Measurements from ENCODE around the gene METTL16. TPM values are rescaled to one million over a fixed set of nuclear protein-coding genes. Genes with fewer than 3 reads are reported as not detected.

Gene METTL16
- total RNA-seq, 1 experiment from 2014 or later = 37.6 TPM

DNA sequence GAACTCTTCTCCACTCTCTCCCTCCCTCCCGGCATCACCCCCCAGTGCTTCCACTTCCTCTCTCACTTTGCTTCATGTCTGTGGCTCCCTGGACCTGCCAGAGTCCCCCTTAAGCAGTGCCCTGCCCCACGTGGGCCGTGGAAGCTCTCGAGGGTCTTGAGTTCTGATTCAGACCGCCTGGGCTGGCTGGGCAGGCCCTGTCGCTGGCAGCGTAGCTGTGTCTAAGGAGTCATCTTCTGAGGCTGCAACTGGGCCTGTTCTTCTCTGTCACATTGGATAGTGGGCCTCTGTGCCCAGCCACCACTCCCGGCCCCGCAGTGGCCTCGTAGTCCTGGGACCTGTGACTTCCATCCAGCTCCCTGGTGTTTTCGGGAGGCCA lies 141.5 kb downstream of the METTL16 start:
- Histone ChIP-seq H3K4me1 (ENCODE audit: control insufficient read depth in 1 of 2, insufficient read depth in 2 of 2, low read length in 2 of 2) (no peaks in the 10 kb centered on the region), H3K27me3 (ENCODE audit: insufficient read depth, low read length) (no peaks in the 10 kb centered on the region), H3K4me3 (replicated peaks in 1 of 2; ENCODE audit: low read depth in 1 of 2, low read length in 2 of 2) (no peak overlapping the region), H3K36me3 (ENCODE audit: control insufficient read depth in 1 of 2, insufficient read depth in 2 of 2, low read length in 2 of 2) (peaks cover 0 to 2% of the 10 kb centered on the region in 2 experiments; a peak in 3 of 4 replicates), H3K4me2 (ENCODE audit: low read length) (no peak overlapping the region), H3K79me2 (ENCODE audit: insufficient read depth, low read length) (no peaks in the 10 kb centered on the region), H2AFZ (ENCODE audit: low read depth, low read length, poor library complexity, severe bottlenecking) (no peak overlapping the region), H3K9ac (ENCODE audit: low read length) (no peak overlapping the region), H3K9me3 (ENCODE audit: control insufficient read depth in 1 of 2, insufficient read depth in 1 of 2, low read depth in 1 of 2, low read length in 2 of 2) (no peaks in the 10 kb centered on the region), H3K27ac (ENCODE audit: low read depth, low read length) (no peak overlapping the region), H3K9me2 (ENCODE audit: insufficient read depth) (no peaks in the 10 kb centered on the region), H4K20me1 (ENCODE audit: insufficient read depth) (no peaks in the 10 kb centered on the region)
- DNase-seq (ENCODE audit: low read depth, low spot score) (no peak), ATAC-seq (no peak)
- ChIA-PET POLR2A (no interaction called here), RAD21 (ENCODE audit: low non-redundant PET in 1 of 2, low total read pairs in 2 of 2, uncharacterized antibody in 2 of 2, unreplicated experiment in 2 of 2) (no interaction called here), CTCF (interaction anchor here (1.4 to 3.6 kb wide), 3 partner anchors 12 to 46 kb away, joined by 4 to 12 read pairs (median 6); no protein-coding TSS in a partner anchor)
- TF ChIP-seq CEBPB (IDR thresholded peaks at IDR 0.05; ENCODE audit: low read depth) (no peak), ZFX (IDR thresholded peaks at IDR 0.05) (no peak)
- BruUV-seq (replicated peaks) = no TSS peak
- intact Hi-C loops (cut with micrococcal nuclease) = no loop called here

DNA sequence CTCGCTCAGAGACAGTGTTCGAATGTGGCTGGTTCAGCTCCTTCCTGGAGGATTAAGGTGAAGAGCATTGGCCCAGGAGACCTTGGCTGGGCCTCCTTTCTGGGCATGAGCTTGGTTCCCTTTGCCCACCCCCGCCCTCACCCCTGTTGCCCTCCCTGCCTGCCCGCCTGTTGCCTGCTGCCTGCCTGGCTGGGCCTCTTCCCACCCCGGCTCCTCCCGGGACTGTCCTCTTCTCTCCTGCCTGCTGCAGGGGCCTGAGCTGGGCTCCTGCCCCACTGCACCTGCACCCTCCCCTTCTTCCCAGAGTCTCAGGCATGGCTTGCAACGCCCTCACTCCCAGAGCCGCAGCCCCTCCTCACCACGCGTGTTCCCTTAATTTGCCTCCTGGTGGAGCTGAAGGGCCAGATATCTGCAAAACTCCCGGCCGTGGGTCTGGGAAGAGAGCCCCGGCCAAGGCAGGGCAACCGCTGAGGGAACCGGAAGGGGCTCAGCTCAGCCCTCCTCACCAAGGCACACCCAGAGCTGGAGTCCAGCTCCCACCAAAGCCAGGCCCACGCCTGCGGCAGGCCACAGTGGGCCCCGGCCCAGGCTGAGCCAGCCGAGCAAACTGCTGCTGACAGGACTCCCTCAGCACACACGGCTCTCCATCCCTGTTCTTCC lies 142.0 kb downstream of the METTL16 start:
- POLR2A ChIA-PET = no interaction called here
- DNase-seq (ENCODE audit: low read depth, low spot score) (no peak), ATAC-seq (peak; percentile 51)
- Histone ChIP-seq H3K79me2 (ENCODE audit: insufficient read depth, low read length) (no peaks in the 10 kb centered on the region), H3K36me3 (ENCODE audit: control insufficient read depth in 1 of 2, insufficient read depth in 2 of 2, low read length in 2 of 2) (no peaks in the 10 kb centered on the region; a peak in 3 of 4 replicates), H3K4me1 (ENCODE audit: control insufficient read depth in 1 of 2, insufficient read depth in 2 of 2, low read length in 2 of 2) (no peaks in the 10 kb centered on the region), H3K9me2 (ENCODE audit: insufficient read depth) (no peaks in the 10 kb centered on the region), H3K4me2 (ENCODE audit: low read length) (no peak overlapping the region), H3K27ac (ENCODE audit: low read depth, low read length) (no peak overlapping the region), H3K4me3 (replicated peaks in 1 of 2; ENCODE audit: low read depth in 1 of 2, low read length in 2 of 2) (no peak overlapping the region), H2AFZ (ENCODE audit: low read depth, low read length, poor library complexity, severe bottlenecking) (no peak overlapping the region), H3K9me3 (ENCODE audit: control insufficient read depth in 1 of 2, insufficient read depth in 1 of 2, low read depth in 1 of 2, low read length in 2 of 2) (no peaks in the 10 kb centered on the region), H3K27me3 (ENCODE audit: insufficient read depth, low read length) (no peaks in the 10 kb centered on the region), H4K20me1 (ENCODE audit: insufficient read depth) (no peaks in the 10 kb centered on the region), H3K9ac (ENCODE audit: low read length) (no peak overlapping the region)
- RAD21 ChIA-PET (ENCODE audit: low non-redundant PET in 1 of 2, low total read pairs in 2 of 2, uncharacterized antibody in 2 of 2, unreplicated experiment in 2 of 2) = no interaction called here
- TF ChIP-seq SIN3A (IDR thresholded peaks at IDR 0.05; ENCODE audit: low read depth) = no peak
- TF ChIP-seq, protein P1, sequence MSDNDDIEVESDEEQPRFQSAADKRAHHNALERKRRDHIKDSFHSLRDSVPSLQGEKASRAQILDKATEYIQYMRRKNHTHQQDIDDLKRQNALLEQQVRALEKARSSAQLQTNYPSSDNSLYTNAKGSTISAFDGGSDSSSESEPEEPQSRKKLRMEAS (IDR thresholded peaks at IDR 0.05) = no peak
- TF ChIP-seq EGR1 (IDR thresholded peaks at IDR 0.05; ENCODE audit: low read depth) = no peak
- TF ChIP-seq, protein P2, sequence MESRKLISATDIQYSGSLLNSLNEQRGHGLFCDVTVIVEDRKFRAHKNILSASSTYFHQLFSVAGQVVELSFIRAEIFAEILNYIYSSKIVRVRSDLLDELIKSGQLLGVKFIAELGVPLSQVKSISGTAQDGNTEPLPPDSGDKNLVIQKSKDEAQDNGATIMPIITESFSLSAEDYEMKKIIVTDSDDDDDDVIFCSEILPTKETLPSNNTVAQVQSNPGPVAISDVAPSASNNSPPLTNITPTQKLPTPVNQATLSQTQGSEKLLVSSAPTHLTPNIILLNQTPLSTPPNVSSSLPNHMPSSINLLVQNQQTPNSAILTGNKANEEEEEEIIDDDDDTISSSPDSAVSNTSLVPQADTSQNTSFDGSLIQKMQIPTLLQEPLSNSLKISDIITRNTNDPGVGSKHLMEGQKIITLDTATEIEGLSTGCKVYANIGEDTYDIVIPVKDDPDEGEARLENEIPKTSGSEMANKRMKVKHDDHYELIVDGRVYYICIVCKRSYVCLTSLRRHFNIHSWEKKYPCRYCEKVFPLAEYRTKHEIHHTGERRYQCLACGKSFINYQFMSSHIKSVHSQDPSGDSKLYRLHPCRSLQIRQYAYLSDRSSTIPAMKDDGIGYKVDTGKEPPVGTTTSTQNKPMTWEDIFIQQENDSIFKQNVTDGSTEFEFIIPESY (IDR thresholded peaks at IDR 0.05; ENCODE audit: extremely low read depth, insufficient replicate concordance, low read length) = no peak
- TF ChIP-seq SP1 (IDR thresholded peaks at IDR 0.05; ENCODE audit: low read depth) = no peak
- no peak for TF ChIP-seq ZFX (IDR thresholded peaks at IDR 0.05)
- TF ChIP-seq, protein P3, sequence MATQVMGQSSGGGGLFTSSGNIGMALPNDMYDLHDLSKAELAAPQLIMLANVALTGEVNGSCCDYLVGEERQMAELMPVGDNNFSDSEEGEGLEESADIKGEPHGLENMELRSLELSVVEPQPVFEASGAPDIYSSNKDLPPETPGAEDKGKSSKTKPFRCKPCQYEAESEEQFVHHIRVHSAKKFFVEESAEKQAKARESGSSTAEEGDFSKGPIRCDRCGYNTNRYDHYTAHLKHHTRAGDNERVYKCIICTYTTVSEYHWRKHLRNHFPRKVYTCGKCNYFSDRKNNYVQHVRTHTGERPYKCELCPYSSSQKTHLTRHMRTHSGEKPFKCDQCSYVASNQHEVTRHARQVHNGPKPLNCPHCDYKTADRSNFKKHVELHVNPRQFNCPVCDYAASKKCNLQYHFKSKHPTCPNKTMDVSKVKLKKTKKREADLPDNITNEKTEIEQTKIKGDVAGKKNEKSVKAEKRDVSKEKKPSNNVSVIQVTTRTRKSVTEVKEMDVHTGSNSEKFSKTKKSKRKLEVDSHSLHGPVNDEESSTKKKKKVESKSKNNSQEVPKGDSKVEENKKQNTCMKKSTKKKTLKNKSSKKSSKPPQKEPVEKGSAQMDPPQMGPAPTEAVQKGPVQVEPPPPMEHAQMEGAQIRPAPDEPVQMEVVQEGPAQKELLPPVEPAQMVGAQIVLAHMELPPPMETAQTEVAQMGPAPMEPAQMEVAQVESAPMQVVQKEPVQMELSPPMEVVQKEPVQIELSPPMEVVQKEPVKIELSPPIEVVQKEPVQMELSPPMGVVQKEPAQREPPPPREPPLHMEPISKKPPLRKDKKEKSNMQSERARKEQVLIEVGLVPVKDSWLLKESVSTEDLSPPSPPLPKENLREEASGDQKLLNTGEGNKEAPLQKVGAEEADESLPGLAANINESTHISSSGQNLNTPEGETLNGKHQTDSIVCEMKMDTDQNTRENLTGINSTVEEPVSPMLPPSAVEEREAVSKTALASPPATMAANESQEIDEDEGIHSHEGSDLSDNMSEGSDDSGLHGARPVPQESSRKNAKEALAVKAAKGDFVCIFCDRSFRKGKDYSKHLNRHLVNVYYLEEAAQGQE (IDR thresholded peaks at IDR 0.05; ENCODE audit: low read depth) = no peak
- TF ChIP-seq YY1 (IDR thresholded peaks at IDR 0.05; ENCODE audit: extremely low read depth, insufficient replicate concordance, low read depth, low read length) = no peak
- TF ChIP-seq, protein P4, sequence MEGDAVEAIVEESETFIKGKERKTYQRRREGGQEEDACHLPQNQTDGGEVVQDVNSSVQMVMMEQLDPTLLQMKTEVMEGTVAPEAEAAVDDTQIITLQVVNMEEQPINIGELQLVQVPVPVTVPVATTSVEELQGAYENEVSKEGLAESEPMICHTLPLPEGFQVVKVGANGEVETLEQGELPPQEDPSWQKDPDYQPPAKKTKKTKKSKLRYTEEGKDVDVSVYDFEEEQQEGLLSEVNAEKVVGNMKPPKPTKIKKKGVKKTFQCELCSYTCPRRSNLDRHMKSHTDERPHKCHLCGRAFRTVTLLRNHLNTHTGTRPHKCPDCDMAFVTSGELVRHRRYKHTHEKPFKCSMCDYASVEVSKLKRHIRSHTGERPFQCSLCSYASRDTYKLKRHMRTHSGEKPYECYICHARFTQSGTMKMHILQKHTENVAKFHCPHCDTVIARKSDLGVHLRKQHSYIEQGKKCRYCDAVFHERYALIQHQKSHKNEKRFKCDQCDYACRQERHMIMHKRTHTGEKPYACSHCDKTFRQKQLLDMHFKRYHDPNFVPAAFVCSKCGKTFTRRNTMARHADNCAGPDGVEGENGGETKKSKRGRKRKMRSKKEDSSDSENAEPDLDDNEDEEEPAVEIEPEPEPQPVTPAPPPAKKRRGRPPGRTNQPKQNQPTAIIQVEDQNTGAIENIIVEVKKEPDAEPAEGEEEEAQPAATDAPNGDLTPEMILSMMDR (IDR thresholded peaks at IDR 0.05 in 2 of 3, conservative IDR thresholded peaks at IDR 0.05 in 1 of 3; ENCODE audit: borderline replicate concordance in 1 of 3, insufficient read depth in 1 of 3, low read depth in 2 of 3, low read length in 2 of 3) = no peak; a peak in 1 of 6 replicates
- intact Hi-C loops (cut with micrococcal nuclease) = no loop called here
- BruUV-seq (replicated peaks) = no TSS peak
- CTCF ChIA-PET = interaction anchor here (1.4 to 3.6 kb wide), 3 partner anchors 13 to 46 kb away, joined by 4 to 12 read pairs (median 6); no protein-coding TSS in a partner anchor

Data from HCT116 (cell line).